C4-2B (cell line): ENCODE measurements around the gene RPIA.

Source experiments
- H3K27ac ChIP-seq: fragments of 450-650 bp; 2 replicates; pipeline ENCODE4 v1.5.1; 2017
- ZFX ChIP-seq: fragments of 450-650 bp; IDR thresholded peaks from 2 replicates; pipeline ENCODE4 v1.6.1; 2017
- TF ChIP-seq, protein P1 (sequence below): fragments of 450-650 bp; conservative IDR thresholded peaks from 2 replicates; pipeline ENCODE4 v1.5.1; 2017; ENCODE audit warnings: mild to moderate bottlenecking

The RPIA gene

GRCh38 chr2:88658881-88659537, 32.5 kb upstream of the RPIA start:
- H3K27ac ChIP-seq, result peak overlapping the region; percentile 37; the same call in 1 of the 2 replicates
- no peak for TF ChIP-seq ZFX
- TF ChIP-seq, protein P1, sequence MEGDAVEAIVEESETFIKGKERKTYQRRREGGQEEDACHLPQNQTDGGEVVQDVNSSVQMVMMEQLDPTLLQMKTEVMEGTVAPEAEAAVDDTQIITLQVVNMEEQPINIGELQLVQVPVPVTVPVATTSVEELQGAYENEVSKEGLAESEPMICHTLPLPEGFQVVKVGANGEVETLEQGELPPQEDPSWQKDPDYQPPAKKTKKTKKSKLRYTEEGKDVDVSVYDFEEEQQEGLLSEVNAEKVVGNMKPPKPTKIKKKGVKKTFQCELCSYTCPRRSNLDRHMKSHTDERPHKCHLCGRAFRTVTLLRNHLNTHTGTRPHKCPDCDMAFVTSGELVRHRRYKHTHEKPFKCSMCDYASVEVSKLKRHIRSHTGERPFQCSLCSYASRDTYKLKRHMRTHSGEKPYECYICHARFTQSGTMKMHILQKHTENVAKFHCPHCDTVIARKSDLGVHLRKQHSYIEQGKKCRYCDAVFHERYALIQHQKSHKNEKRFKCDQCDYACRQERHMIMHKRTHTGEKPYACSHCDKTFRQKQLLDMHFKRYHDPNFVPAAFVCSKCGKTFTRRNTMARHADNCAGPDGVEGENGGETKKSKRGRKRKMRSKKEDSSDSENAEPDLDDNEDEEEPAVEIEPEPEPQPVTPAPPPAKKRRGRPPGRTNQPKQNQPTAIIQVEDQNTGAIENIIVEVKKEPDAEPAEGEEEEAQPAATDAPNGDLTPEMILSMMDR, result no peak

DNA sequence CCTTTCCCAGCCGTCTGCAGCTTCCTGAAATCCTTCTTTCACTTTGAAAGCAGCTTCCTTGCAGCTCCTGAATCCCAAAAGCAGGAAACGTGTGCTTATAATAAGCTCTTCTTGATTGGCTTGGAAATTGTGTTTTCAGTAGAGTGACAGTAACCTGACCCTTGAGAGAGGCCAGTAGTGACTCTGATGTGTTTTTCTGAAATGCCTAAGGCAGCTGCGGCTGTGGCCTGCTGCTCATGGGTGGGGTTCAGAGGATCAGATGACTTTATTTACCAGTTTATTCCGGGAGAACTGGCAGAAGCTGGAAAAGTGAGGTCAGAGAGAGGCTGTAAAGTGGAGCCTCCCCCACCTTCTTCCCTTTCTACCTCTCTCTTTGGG, 31.9 kb upstream of the RPIA start:
- H3K27ac ChIP-seq, result peak overlapping the region; percentile 37
- TF ChIP-seq ZFX, result no peak
- TF ChIP-seq, protein P1, result no peak

GRCh38 chr2:88660622-88661021, 30.9 kb upstream of the RPIA start:
- TF ChIP-seq, protein P1, result no peak
- no peak for TF ChIP-seq ZFX
- no peak overlapping the region for H3K27ac ChIP-seq

DNA sequence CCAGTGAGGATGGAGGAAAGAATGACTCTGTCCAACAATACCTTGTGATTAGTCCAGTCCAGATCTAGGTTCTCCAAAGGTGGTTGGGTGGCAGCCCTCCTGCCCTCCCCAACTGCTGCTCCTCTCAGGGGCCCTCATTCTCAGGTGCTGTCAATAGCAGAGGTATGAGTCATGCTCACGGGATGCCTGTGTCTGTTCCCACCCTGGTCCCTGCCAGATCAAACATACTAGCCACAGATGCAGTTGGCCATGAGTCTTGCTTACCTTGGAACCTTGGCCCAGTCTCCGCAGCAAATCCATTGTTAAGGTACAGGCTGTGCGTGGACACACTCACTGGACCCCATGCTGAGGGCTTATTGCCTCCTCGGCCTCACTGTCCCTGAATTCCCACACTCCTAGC, 24.9 kb upstream of the RPIA start:
- TF ChIP-seq, protein P1, result no peak
- TF ChIP-seq ZFX, result no peak

DNA sequence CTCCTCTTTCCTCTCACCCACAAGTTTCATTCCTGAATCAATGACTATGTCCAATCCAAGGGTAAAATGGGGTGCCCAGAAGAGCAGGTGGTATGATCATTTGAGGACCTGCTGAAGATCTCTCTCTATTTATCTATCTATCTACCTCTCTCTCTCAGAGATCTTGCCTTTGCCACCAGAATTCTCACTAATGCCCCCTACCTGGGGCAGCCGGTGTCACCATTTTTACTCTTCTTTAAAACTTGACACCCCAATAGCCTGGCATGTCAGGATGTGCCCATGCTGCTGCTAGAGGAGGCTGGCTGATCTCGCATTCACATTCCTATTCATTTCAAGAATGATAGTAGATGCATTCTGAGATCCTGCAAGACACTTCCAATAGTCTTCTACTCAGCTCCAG, 24.3 kb upstream of the RPIA start:
- no peak overlapping the region for H3K27ac ChIP-seq
- no peak for TF ChIP-seq ZFX
- TF ChIP-seq, protein P1, result no peak

More for the DNA sequence above, 24.9 kb upstream of the RPIA start:
- no peak overlapping the region for H3K27ac ChIP-seq

- TF ChIP-seq ZFX, result no peak
- TF ChIP-seq, protein P1, result no peak
- no peak overlapping the region for H3K27ac ChIP-seq
These were observed 22.6 kb upstream of the RPIA start for GRCh38 chr2:88668862-88669261.

DNA sequence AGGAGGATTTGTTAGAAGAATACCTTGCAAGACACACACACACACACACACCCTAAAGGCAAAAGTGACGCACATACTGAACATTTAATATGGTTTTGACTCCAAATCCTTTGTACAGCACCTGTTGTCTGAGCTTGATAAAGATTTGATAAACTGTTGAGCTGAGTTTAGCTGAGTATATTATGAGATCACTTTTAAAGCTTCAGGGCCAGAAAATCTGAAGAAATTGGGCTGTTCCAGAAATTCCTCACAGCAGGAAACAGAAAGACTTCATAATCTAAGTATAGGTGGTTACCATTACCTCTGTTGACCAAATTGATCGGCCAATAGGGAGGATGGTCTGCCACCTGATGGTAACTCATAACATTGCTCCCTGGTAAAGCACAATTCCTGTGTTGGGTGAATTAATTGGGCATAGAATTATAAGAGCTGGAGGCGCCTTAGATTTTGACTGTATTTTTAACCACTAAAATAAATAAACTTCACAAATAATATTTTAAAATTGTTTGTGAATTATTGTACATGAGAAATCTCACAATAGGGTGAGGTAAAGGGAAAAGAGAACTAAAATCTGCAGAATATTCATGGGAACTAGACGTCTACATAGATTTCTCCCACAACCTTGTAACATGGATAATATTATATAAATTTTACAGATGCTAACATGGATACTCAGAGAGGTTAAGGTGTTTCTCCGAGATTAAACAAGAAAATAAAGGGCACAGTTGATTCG, 21.8 kb upstream of the RPIA start:
- H3K27ac ChIP-seq, result no peak overlapping the region
- no peak for TF ChIP-seq ZFX
- TF ChIP-seq, protein P1, result peak; percentile 75
